Ascending aorta (tissue), 2 donors: ENCODE data around the gene IFNGR1. TPM values are rescaled to one million over a fixed set of nuclear protein-coding genes. Genes with fewer than 3 reads are reported as not detected.
"Not testable (repeated sequence)": the region's sequence is repeated elsewhere in the genome, so short reads cannot be mapped to it uniquely, and the experiment has no call there.

ENCODE experiments used
- DNase-seq, 2 donors: peaks; one replicate each; pipeline ENCODE4 v3.0.0-alpha.2; 2019; ENCODE audit warnings: low spot score in 2 of 2
- H3K27ac ChIP-seq, 2 donors: fragments of 200-600 bp; sonication (generic); one replicate each; pipeline ENCODE4 v1.5.1; 2016 to 2017; ENCODE audit warnings: mild to moderate bottlenecking in 1 of 2
- H3K27me3 ChIP-seq: fragments of 200-600 bp; sonication (generic); one replicate; pipeline ENCODE4 v1.5.1; 2017
- H3K36me3 ChIP-seq, 2 donors: fragments of 200-600 bp; sonication (generic); one replicate each; pipeline ENCODE4 v1.5.1; 2016
- H3K4me1 ChIP-seq, 2 donors: fragments of 200-600 bp; sonication (generic); one replicate each; pipeline ENCODE4 v1.5.1; 2016 to 2017; ENCODE audit warnings: mild to moderate bottlenecking in 1 of 2
- H3K4me3 ChIP-seq, 2 donors: fragments of 200-600 bp; sonication (generic); one replicate each; pipeline ENCODE4 v1.5.1; 2016 to 2017; ENCODE audit warnings: mild to moderate bottlenecking in 1 of 2
- H3K9me3 ChIP-seq, 2 donors: fragments of 200-600 bp; sonication (generic); one replicate each; pipeline ENCODE4 v1.5.1; 2016
- intact Hi-C: fragments of 100-400 bp; cut with DNase I; formaldehyde crosslinking; loops from one replicate; pipeline ENCODE4 v1.15.1; 2023
- total RNA-seq: library from RNA; depleted of rRNA; stranded (reverse); fragments of >200 nt; gene quantifications from one replicate; pipeline ENCODE4 v1.1.0, GENCODE V29; 2016
- TF ChIP-seq, protein P1 (sequence below), 3 experiments: fragments of 200-600 bp in 2 of 3; fragments of 450-650 bp in 1 of 3; sonication (generic) in 2 of 3; IDR thresholded peaks; one replicate each; pipeline ENCODE4 v1.5.1; 2016 to 2019; ENCODE audit warnings: antibody characterized with exemption in 3 of 3, mild to moderate bottlenecking in 1 of 3, moderate library complexity in 1 of 3

IFNGR1 gene
- total RNA-seq, 1 donor from 2014 or later: 47.7 TPM

GRCh38 chr6:137216106-137216505, 3.1 kb downstream of the IFNGR1 start:
- no peaks in the 10 kb centered on the region for H3K9me3 ChIP-seq
- H3K4me3 ChIP-seq: peak overlapping the region; percentile 27 to 93
- TF ChIP-seq, protein P1, sequence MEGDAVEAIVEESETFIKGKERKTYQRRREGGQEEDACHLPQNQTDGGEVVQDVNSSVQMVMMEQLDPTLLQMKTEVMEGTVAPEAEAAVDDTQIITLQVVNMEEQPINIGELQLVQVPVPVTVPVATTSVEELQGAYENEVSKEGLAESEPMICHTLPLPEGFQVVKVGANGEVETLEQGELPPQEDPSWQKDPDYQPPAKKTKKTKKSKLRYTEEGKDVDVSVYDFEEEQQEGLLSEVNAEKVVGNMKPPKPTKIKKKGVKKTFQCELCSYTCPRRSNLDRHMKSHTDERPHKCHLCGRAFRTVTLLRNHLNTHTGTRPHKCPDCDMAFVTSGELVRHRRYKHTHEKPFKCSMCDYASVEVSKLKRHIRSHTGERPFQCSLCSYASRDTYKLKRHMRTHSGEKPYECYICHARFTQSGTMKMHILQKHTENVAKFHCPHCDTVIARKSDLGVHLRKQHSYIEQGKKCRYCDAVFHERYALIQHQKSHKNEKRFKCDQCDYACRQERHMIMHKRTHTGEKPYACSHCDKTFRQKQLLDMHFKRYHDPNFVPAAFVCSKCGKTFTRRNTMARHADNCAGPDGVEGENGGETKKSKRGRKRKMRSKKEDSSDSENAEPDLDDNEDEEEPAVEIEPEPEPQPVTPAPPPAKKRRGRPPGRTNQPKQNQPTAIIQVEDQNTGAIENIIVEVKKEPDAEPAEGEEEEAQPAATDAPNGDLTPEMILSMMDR (IDR thresholded peaks at IDR 0.05): no peak
- intact Hi-C loops: loop anchor here (5.0 to 10.0 kb wide), 4 partner anchors 96 to 1721 kb away; partner anchors contain the start of genes AHI1, BCLAF1 and TNFAIP3
- DNase-seq: no peak
- H3K27ac ChIP-seq: no peak overlapping the region
- H3K27me3 ChIP-seq: no peaks in the 10 kb centered on the region
- no peaks in the 10 kb centered on the region for H3K36me3 ChIP-seq
- peaks cover 8 to 51% of the 10 kb centered on the region in 2 donors for H3K4me1 ChIP-seq

- intact Hi-C loops: loop anchor here (5.0 to 10.0 kb wide), 4 partner anchors 97 to 1721 kb away; partner anchors contain the start of genes AHI1, BCLAF1 and TNFAIP3
- not testable (repeated sequence) for H3K27ac ChIP-seq
- peak overlapping the region in 1 of 2 donors; percentile 93 for H3K4me3 ChIP-seq
These were observed 3.6 kb downstream of the IFNGR1 start for GRCh38 chr6:137215630-137216029.

DNA sequence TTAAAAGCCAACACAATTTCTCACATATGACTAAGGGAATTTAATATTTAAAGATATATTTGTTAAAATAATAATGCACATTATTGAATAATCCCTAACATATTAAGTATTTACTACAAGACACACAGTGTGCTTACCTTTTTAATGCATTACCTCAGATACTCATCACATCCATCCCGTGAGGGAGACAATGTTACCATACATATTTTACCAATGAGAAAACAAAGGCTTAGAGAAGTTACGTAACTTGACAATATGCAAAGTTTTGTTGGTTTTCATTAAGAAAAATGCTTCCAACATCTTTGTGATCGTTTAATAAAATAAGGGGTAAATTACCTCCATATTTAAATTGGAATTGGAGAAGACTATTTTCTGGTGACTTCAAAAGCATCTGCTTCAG, 4.3 kb downstream of the IFNGR1 start:
- intact Hi-C loops: loop anchor here (5.0 to 10.0 kb wide), 4 partner anchors 97 to 1720 kb away; partner anchors contain the start of genes AHI1, BCLAF1 and TNFAIP3
- H3K27ac ChIP-seq: peak overlapping the region in 1 of 2 donors; percentile 17
- H3K36me3 ChIP-seq: no peaks in the 10 kb centered on the region
- H3K4me3 ChIP-seq: peak overlapping the region in 1 of 2 donors; percentile 93
- no peaks in the 10 kb centered on the region for H3K27me3 ChIP-seq
- no peaks in the 10 kb centered on the region for H3K9me3 ChIP-seq
- TF ChIP-seq, protein P1 (IDR thresholded peaks at IDR 0.05): no peak
- no peak for DNase-seq
- peaks cover 8 to 60% of the 10 kb centered on the region in 2 donors for H3K4me1 ChIP-seq

More at GRCh38 chr6:137215630-137216029, 3.6 kb downstream of the IFNGR1 start:
- not testable (repeated sequence) for H3K36me3 ChIP-seq, DNase-seq, H3K9me3 ChIP-seq, H3K27me3 ChIP-seq
- peaks cover 8 to 55% of the 10 kb centered on the region in 2 donors for H3K4me1 ChIP-seq

DNA sequence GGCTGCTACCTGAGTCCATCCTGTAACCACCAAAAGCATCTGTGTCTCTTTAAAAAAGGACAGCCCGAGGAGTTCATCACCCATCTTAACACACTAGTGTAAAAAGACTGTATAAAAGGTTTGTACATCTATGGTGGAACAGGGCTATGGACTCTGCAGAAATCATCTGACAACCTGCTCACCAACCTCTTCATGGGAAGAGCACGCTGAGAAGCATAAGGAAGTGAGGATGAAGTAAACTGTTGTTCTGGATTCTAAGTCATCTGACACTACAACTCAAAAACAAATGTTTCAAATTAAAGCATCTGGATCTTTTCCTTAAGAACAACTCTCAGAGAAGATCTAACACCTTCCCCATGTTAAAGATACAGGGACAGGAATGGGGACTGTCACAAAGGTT, 5.4 kb downstream of the IFNGR1 start:
- H3K36me3 ChIP-seq: no peaks in the 10 kb centered on the region
- H3K4me3 ChIP-seq: peak overlapping the region; percentile 3 to 93
- H3K27ac ChIP-seq: peak overlapping the region; percentile 4 to 17
- DNase-seq: no peak
- peaks cover 8 to 56% of the 10 kb centered on the region in 2 donors for H3K4me1 ChIP-seq
- intact Hi-C loops: loop anchor here (10.0 kb wide), 2 partner anchors 929 to 1719 kb away; partner anchors contain the start of genes AHI1 and BCLAF1
- H3K27me3 ChIP-seq: no peaks in the 10 kb centered on the region
- H3K9me3 ChIP-seq: no peaks in the 10 kb centered on the region
- TF ChIP-seq, protein P1 (IDR thresholded peaks at IDR 0.05): no peak

GRCh38 chr6:137213331-137213740, 5.8 kb downstream of the IFNGR1 start:
- Histone ChIP-seq H3K4me1 (peaks cover 8 to 56% of the 10 kb centered on the region in 2 donors), H3K4me3 (peak overlapping the region; percentile 3 to 93), H3K9me3 (no peaks in the 10 kb centered on the region), H3K36me3 (no peaks in the 10 kb centered on the region), H3K27me3 (no peaks in the 10 kb centered on the region), H3K27ac (peak overlapping the region; percentile 4 to 17)
- intact Hi-C loops: loop anchor here (10.0 kb wide), 2 partner anchors 929 to 1719 kb away; partner anchors contain the start of genes AHI1 and BCLAF1
- DNase-seq: no peak
- TF ChIP-seq, protein P1 (IDR thresholded peaks at IDR 0.05): no peak

- no peaks in the 10 kb centered on the region for H3K9me3 ChIP-seq
- TF ChIP-seq, protein P1 (IDR thresholded peaks at IDR 0.05): no peak
- H3K27ac ChIP-seq: peak overlapping the region in 1 of 2 donors; percentile 4
- H3K4me1 ChIP-seq: peaks cover 8 to 57% of the 10 kb centered on the region in 2 donors
- DNase-seq: no peak
- intact Hi-C loops: loop anchor here (10.0 kb wide), 2 partner anchors 927 to 1717 kb away; partner anchors contain the start of genes AHI1 and BCLAF1
- H3K27me3 ChIP-seq: no peaks in the 10 kb centered on the region
- no peak overlapping the region for H3K4me3 ChIP-seq
- peaks cover 0 to 5% of the 10 kb centered on the region in 2 donors for H3K36me3 ChIP-seq
These were observed 7.3 kb downstream of the IFNGR1 start for GRCh38 chr6:137211910-137212309.
